ENCODE data around the gene GALNT8. TPM values are rescaled to one million over a fixed set of nuclear protein-coding genes. Genes with fewer than 3 reads are reported as not detected.

Gene GALNT8
- total RNA-seq, 1 donor from 2014 or later = 0.77 TPM

DNA sequence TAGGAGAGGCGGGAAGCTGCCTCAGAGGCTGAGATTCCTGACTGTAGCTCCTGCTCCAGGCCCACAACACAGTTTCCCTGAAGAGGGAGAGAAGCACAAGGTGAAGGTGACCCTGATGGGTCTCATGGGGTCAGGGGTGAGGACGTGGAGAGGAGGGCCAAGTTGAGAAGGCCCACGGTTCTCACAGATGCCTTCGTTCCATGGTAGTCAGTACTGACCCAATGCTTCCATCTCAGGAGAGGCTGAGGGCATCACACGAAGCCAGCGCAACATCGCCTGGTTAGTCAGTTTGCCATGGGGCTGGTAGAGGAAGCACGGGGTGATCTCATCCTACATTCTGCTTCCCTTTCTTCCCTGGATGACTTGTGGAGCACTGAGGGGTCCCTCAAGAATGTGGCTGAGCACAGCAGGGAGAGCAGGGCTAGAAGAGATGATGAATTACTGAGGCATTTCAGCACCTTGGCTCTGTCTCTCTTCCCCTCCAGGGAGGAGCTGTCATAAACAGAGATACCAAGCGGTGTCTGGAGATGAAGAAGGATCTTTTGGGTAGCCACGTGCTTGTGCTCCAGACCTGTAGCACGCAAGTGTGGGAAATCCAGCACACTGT, 51.9 kb downstream of the GALNT8 start:
- peak in 1 of 2 donors; percentile 34 for ATAC-seq
- no peaks in the 10 kb centered on the region for H3K9me3 ChIP-seq
- TF ChIP-seq, protein P1, sequence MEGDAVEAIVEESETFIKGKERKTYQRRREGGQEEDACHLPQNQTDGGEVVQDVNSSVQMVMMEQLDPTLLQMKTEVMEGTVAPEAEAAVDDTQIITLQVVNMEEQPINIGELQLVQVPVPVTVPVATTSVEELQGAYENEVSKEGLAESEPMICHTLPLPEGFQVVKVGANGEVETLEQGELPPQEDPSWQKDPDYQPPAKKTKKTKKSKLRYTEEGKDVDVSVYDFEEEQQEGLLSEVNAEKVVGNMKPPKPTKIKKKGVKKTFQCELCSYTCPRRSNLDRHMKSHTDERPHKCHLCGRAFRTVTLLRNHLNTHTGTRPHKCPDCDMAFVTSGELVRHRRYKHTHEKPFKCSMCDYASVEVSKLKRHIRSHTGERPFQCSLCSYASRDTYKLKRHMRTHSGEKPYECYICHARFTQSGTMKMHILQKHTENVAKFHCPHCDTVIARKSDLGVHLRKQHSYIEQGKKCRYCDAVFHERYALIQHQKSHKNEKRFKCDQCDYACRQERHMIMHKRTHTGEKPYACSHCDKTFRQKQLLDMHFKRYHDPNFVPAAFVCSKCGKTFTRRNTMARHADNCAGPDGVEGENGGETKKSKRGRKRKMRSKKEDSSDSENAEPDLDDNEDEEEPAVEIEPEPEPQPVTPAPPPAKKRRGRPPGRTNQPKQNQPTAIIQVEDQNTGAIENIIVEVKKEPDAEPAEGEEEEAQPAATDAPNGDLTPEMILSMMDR (IDR thresholded peaks at IDR 0.05) = no peak
- H3K4me3 ChIP-seq = no peak overlapping the region
- no peaks in the 10 kb centered on the region for H3K36me3 ChIP-seq
- no peak overlapping the region for H3K27ac ChIP-seq
- no peaks in the 10 kb centered on the region for H3K27me3 ChIP-seq (ENCODE audit: low read depth)
- intact Hi-C loops (cut with DNase I) = no loop called here
- no peak for DNase-seq
- H3K4me1 ChIP-seq = peaks cover 4% of the 10 kb centered on the region

DNA sequence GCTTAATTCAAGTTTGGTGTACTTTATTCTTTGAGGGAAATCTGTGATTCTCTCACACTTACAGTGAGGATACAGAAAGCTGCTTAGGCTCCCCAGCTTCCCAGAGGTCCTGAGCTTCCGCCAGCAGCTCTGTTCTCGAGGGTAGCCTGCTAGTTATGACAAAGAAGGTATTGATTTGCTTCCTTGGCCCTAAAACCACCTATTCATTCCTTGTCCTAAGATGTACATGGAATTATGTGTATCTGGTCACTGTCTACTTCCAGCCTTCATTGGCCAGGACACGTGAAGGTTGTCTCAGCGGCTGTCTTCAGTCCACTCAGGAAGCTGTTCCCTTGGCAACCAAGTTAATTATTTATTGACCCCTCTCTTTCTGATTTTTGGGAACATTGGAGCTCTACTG, 55.7 kb downstream of the GALNT8 start:
- H3K27ac ChIP-seq = no peak overlapping the region

GRCh38 chr12:4779749-4780148, 59.5 kb downstream of the GALNT8 start:
- no peaks in the 10 kb centered on the region for H3K27me3 ChIP-seq (ENCODE audit: low read depth)
- no peaks in the 10 kb centered on the region for H3K9me3 ChIP-seq
- no peaks in the 10 kb centered on the region for H3K4me1 ChIP-seq
- ATAC-seq = no peak
- no peaks in the 10 kb centered on the region for H3K36me3 ChIP-seq
- intact Hi-C loops (cut with DNase I) = no loop called here
- TF ChIP-seq, protein P1 (IDR thresholded peaks at IDR 0.05) = no peak
- no peak for DNase-seq
- H3K4me3 ChIP-seq = no peak overlapping the region
- no peak overlapping the region for H3K27ac ChIP-seq

More for the DNA sequence above, 55.7 kb downstream of the GALNT8 start:
- Histone ChIP-seq H3K4me1 (no peaks in the 10 kb centered on the region), H3K27me3 (ENCODE audit: low read depth) (no peaks in the 10 kb centered on the region), H3K4me3 (no peak overlapping the region), H3K9me3 (no peaks in the 10 kb centered on the region), H3K36me3 (no peaks in the 10 kb centered on the region)
- no peak for ATAC-seq
- intact Hi-C loops (cut with DNase I) = no loop called here
- TF ChIP-seq, protein P1 (IDR thresholded peaks at IDR 0.05) = no peak
- DNase-seq = no peak

DNA sequence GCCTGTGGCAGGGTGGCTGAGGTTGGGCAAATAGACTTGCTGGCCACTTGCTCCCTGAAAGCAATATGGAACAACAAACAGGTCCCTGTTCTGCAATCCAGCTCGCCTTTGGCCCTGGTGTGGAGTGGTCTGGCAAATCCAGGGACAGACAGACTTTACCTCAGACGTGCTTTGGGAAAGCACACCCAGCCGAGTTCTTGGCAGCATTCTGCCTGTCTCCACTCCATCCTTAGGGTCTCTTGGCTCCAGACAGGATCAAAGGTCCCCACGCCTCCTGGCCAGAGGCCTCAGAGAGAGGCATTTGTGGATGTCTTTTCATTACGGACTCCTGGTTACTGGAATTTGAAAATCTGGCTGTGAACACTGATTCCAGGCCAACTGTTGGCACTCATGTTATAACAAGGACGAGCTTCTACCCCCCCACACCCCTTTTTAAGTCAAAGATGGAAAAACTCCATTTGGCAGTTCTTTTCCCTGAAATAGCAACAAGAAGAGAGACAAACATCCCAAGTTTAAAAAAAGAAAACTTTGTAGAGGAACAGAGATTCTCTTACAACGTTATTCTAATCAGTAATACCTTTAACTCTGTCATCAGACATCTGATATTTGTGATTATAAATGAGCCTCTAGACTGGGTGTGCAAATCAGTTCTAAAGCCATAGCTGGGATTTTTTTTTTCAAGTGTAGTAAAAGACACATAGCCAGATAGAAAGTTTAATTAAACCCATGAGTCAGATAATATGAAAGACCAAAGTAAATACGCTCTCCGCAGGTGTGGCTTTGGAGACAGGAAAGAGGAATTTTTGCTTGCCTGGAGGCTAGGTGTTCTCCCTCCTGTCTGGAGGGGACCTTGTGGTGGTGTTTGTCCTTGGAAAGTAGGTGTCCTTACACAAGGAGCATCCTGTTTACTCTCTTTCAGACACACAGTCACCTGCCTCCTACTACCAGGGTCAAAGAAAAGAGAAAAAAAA, 60.7 kb downstream of the GALNT8 start:
- ATAC-seq (peak in 1 of 2 donors; percentile 27), DNase-seq (no peak)
- intact Hi-C loops (cut with DNase I) = no loop called here
- TF ChIP-seq, protein P1 (IDR thresholded peaks at IDR 0.05) = no peak
- H3K9me3 ChIP-seq = no peaks in the 10 kb centered on the region
- H3K4me1 ChIP-seq = no peaks in the 10 kb centered on the region
- H3K36me3 ChIP-seq = no peaks in the 10 kb centered on the region
- H3K4me3 ChIP-seq = no peak overlapping the region
- H3K27ac ChIP-seq = no peak overlapping the region
- H3K27me3 ChIP-seq (ENCODE audit: low read depth) = no peaks in the 10 kb centered on the region

DNA sequence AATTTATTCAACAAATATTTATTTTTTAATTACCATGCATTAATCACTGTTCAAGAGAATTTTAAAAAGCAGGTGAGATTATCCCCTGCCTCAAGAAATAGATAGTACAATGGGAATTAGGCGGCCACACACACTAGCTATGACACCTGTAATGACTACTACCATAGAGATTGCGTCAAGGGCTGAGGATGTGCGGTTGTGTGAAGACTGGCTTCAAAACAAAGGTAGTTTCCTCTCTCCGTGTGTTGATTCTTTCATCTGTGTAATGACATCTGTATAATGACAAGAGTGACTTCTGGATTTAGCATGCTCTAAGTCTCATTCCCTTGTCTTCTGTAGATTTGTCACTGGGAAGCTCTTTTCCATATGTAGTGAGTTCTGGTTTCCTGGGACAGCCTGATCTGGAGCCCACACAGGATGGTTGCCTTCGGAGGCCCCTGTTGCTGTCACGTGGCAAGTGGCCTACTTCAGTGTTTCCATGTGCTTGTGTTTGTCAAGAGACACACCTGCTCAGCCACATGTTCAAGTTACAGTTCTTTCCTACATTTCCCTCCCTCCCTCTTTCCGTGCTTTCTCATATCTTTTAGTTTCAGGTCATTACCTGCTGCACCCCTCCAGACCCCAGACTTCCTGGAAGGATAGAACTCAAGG, 64.3 kb downstream of the GALNT8 start:
- Histone ChIP-seq H3K27me3 (ENCODE audit: low read depth) (no peaks in the 10 kb centered on the region), H3K36me3 (no peaks in the 10 kb centered on the region), H3K9me3 (no peaks in the 10 kb centered on the region), H3K4me3 (no peak overlapping the region), H3K27ac (no peak overlapping the region), H3K4me1 (no peaks in the 10 kb centered on the region)
- intact Hi-C loops (cut with DNase I) = no loop called here
- DNase-seq = no peak
- TF ChIP-seq, protein P1 (IDR thresholded peaks at IDR 0.05) = no peak
- ATAC-seq = no peak
